AG09319 (cell line): Measurements from ENCODE around the gene SEC22A.
"Not testable (repeated sequence)": the region's sequence is repeated elsewhere in the genome, so short reads cannot be mapped to it uniquely, and the experiment has no call there.

Experiments used
- DNase-seq: peaks from one replicate; pipeline ENCODE4 v3.0.0-alpha.2; 2010; ENCODE audit warnings: low read depth; ENCODE audit errors: extremely low read depth
- TF ChIP-seq, protein P1 (sequence below): IDR thresholded peaks from 2 replicates; pipeline ENCODE4 v1.5.1; 2011; ENCODE audit warnings: low read depth, mild to moderate bottlenecking, inconsistent platforms, low read length, moderate library complexity

Gene SEC22A

DNA sequence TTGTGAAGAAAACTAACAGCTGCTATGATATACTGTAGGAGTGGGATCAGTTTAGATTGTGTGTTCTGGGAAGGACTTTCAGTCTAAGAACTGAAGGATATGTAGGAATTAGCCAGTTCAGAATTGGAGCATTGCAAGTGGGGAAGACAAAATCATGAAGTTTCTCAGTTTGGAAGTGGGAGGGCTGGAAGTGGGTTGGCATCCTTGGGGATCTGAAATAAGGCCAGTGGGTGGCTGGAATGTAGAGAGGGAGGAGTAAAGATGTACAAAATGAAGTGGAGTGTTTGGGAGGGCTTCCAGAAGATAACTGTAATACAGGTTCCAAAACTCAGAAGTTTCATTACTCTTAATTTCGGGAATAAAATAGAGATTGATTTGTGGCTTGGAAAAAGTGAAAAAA, 17.2 kb downstream of the SEC22A start:
- TF ChIP-seq, protein P1, sequence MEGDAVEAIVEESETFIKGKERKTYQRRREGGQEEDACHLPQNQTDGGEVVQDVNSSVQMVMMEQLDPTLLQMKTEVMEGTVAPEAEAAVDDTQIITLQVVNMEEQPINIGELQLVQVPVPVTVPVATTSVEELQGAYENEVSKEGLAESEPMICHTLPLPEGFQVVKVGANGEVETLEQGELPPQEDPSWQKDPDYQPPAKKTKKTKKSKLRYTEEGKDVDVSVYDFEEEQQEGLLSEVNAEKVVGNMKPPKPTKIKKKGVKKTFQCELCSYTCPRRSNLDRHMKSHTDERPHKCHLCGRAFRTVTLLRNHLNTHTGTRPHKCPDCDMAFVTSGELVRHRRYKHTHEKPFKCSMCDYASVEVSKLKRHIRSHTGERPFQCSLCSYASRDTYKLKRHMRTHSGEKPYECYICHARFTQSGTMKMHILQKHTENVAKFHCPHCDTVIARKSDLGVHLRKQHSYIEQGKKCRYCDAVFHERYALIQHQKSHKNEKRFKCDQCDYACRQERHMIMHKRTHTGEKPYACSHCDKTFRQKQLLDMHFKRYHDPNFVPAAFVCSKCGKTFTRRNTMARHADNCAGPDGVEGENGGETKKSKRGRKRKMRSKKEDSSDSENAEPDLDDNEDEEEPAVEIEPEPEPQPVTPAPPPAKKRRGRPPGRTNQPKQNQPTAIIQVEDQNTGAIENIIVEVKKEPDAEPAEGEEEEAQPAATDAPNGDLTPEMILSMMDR = no peak
- no peak for DNase-seq

DNA sequence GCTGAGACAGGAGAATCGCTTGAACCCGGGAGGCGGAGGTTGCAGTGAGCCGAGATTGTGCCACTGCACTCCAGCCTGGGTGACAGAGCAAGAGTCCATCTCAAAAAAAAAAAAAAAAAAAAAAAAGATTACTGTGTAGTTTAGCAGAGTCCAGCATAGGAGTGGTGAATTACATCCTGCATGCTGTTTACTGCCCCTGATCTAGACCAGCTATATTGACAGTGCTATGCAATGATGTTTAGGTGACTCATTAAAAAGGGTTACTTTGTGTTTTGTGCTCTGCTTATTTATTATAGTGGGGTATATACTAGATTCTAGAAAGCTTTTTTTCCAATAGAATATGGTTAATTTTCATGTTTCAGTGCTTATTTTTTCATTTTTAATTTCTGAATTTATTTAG, 19.6 kb downstream of the SEC22A start:
- not testable (repeated sequence) for DNase-seq

DNA sequence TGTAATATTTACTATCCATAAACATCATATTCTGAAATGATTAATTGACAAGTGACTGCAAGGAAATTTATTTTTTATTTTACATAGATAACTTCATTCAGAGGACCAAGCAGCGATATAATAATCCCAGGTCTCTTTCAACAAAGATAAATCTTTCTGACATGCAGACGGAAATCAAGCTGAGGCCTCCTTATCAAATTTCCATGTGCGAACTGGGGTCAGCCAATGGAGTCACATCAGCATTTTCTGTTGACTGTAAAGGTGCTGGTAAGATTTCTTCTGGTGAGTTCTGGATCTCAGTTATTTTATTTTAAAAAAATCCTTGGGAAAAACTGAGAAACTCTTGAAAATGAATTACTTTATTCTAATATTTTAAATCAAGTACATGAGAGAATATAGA, 23.3 kb downstream of the SEC22A start:
- TF ChIP-seq, protein P1 = no peak
- no peak for DNase-seq

DNA sequence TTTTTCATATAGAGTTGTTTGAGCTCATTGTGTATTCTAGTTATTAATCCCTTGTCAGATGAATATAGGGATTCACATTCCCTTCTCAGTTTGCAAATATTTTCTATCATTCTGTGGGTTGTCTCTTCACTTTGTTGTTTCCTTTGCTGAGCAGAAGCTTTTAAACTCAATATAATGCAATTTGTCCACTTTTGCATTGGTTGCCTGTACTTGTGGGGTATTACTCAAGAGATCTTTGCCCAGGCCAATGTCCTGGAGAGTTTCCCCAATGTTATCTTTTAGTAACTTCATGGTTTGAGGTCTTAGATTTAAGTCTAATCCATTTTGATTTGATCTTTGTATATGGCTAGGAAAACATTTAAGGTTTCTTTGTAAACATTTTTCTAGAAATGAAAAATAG, 24.8 kb downstream of the SEC22A start:
- TF ChIP-seq, protein P1 = no peak
- no peak for DNase-seq

DNA sequence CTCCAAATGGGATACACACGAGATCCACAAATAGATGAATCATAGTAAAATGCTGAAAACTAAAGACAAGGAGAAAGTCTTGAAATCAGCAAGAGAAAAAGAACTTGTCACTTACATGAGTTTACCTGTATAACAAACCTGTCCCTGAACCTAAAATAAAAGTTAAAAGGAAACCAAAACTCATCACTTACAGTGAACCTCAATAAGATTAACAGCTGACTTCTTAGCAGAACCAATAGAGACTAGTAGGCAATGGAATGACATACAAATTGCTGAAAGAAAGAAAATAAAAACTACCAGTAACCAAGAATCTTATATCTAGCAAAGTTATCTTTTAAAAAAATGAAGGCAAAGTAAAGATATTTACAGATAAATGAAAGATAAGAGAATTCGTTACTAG, 27.4 kb downstream of the SEC22A start:
- TF ChIP-seq, protein P1 = no peak
- no peak for DNase-seq

DNA sequence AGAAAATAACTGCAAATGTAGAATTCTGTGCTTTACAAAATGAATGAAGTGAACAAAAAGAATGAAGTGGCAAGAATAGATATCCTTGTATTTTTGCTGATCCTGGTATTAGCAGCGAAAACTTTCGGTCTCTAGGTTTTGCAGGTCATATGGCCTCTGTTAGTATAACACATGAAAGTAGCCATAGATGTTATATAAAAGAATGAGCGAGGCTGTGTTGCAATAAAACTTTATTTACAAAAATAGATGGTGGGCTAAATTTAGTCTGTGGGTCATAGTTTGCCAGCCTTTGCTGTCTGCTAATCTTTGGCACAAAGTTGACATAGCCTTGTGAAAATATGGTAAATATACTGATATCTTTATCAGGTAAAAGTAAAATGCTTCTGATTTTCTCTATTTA, 35.2 kb downstream of the SEC22A start:
- DNase-seq = no peak
- TF ChIP-seq, protein P1 = no peak

DNA sequence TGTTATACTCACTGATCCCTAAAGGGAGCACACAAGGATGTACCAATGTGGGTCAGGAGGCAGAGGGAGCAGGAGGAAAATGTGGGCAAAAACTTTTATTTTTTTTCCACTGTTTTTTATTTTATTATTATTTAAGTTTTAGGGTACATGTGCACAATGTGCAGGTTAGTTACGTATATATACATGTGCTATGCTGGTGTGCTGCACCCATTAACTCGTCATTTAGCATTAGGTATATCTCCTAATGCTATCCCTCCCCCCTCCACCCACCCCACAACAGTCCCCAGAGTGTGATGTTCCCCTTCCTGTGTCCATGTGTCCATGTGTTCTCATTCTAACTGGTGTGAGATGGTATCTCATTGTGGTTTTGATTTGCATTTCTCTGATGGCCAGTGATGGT, 37.4 kb downstream of the SEC22A start:
- DNase-seq = not testable (repeated sequence)

DNA sequence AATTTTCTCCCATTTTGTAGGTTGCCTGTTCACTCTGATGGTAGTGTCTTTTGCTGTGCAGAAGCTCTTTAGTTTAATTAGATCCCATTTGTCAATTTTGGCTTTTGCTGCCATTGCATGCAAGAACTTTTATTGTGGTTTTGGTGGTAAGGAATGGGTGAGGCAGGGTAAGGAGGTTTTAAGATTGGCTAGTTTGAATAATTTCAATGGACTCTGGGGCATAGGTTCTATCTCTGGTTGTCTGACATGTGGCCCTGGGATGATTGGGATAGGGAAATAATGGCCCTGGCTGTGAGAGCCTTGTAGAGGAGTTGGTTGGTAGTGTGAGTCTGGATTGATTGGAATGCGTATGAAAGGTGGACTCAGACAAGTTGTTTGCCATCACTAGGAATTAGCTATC, 38.0 kb downstream of the SEC22A start:
- TF ChIP-seq, protein P1 = no peak
- DNase-seq = no peak

DNA sequence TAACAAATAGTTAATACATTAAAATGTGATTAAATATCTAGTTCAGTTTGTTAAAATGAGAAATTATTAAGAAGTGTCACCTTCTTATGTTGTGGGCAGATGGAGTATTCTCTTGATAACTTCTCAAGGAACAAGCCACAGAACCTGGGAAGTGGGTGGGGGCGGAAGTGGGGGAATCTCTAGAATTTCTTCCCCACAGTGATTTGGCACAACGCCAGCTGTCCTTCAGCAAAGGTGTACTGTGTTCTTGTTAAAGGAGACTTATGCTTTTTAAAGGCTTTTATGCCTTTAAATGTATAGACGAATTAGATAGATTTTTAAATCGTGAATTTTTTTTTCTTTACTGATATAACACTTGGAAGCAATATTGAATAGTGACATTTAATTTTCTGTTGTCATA, 42.4 kb downstream of the SEC22A start:
- TF ChIP-seq, protein P1 = no peak
- DNase-seq = no peak
